Liver (tissue), 9 donors: ENCODE data around the gene PLK3. TPM values are rescaled to one million over a fixed set of nuclear protein-coding genes. Genes with fewer than 3 reads are reported as not detected.
"Not testable (repeated sequence)": the region's sequence is repeated elsewhere in the genome, so short reads cannot be mapped to it uniquely, and the experiment has no call there.

Experiments
- DNase-seq: peaks from one replicate; pipeline ENCODE4 v3.0.0-alpha.2; 2017; ENCODE audit warnings: low spot score
- H3K27ac ChIP-seq, 2 donors: one replicate each; pipeline ENCODE4 v1.7.0; 2013; ENCODE audit warnings: inconsistent platforms in 2 of 2, low read length in 2 of 2, control low read depth in 1 of 2, low read depth in 1 of 2, mild to moderate bottlenecking in 1 of 2
- H3K27me3 ChIP-seq, 4 donors: one replicate each; pipeline versions ENCODE4 v1.6.1 to v1.7.0; 2013; ENCODE audit warnings: low read length in 3 of 4, inconsistent platforms in 1 of 4, mild to moderate bottlenecking in 1 of 4, moderate library complexity in 1 of 4; ENCODE audit not compliant: control insufficient read depth in 4 of 4, insufficient read depth in 4 of 4
- H3K36me3 ChIP-seq, 4 donors: one replicate each; pipeline versions ENCODE4 v1.6.1 to v1.7.0; 2013; ENCODE audit warnings: low read length in 3 of 4, mild to moderate bottlenecking in 3 of 4, low read depth in 1 of 4, moderate library complexity in 1 of 4; ENCODE audit not compliant: control insufficient read depth in 4 of 4, insufficient read depth in 3 of 4
- H3K4me1 ChIP-seq, 4 donors: one replicate each; pipeline versions ENCODE4 v1.6.1 to v1.7.0; 2013; ENCODE audit warnings: low read length in 3 of 4, mild to moderate bottlenecking in 3 of 4, moderate library complexity in 1 of 4; ENCODE audit not compliant: control insufficient read depth in 4 of 4, insufficient read depth in 4 of 4
- H3K4me3 ChIP-seq, 3 donors: one replicate each; pipeline versions ENCODE4 v1.6.1 to v1.7.0; 2013; ENCODE audit warnings: low read length in 3 of 3, control low read depth in 1 of 3, low read depth in 1 of 3, mild to moderate bottlenecking in 1 of 3
- H3K9ac ChIP-seq, 2 donors: one replicate each; pipeline ENCODE4 v1.7.0; 2013; ENCODE audit warnings: low read length in 2 of 2, mild to moderate bottlenecking in 2 of 2, moderate library complexity in 2 of 2, control low read depth in 1 of 2, low read depth in 1 of 2
- H3K9me3 ChIP-seq, 4 donors: one replicate each; pipeline versions ENCODE4 v1.6.1 to v1.7.0; 2013; ENCODE audit warnings: low read length in 3 of 4; ENCODE audit not compliant: control insufficient read depth in 4 of 4
- EGR1 ChIP-seq, 2 donors: IDR thresholded peaks; 2 replicates each; pipeline ENCODE4 v1.6.1; 2016 to 2018; ENCODE audit warnings: antibody characterized with exemption in 2 of 2, low read depth in 2 of 2
- FOXA1 ChIP-seq: IDR thresholded peaks from 2 replicates; pipeline ENCODE4 v1.6.1; 2016; ENCODE audit warnings: antibody characterized with exemption
- HNF4A ChIP-seq, 2 donors: conservative IDR thresholded peaks; 2 replicates each; pipeline ENCODE4 v1.6.1; 2016; ENCODE audit warnings: antibody characterized with exemption in 2 of 2, mild to moderate bottlenecking in 2 of 2
- HNF4G ChIP-seq: IDR thresholded peaks from 2 replicates; pipeline ENCODE4 v1.6.1; 2016; ENCODE audit warnings: antibody characterized with exemption
- JUND ChIP-seq, 2 donors: IDR thresholded peaks; 2 replicates each; pipeline ENCODE4 v1.6.1; 2016; ENCODE audit warnings: antibody characterized with exemption in 2 of 2
- NR2F2 ChIP-seq: IDR thresholded peaks from 2 replicates; pipeline ENCODE4 v1.6.1; 2016; ENCODE audit warnings: antibody characterized with exemption
- RAD21 ChIP-seq, 2 donors: IDR thresholded peaks; 2 replicates each; pipeline ENCODE4 v1.6.1; 2016; ENCODE audit warnings: antibody characterized with exemption in 2 of 2, mild to moderate bottlenecking in 2 of 2
- REST ChIP-seq: IDR thresholded peaks from 2 replicates; pipeline ENCODE4 v1.6.1; 2016; ENCODE audit warnings: antibody characterized with exemption, mild to moderate bottlenecking
- RXRA ChIP-seq, 2 donors: IDR thresholded peaks; 2 replicates each; pipeline ENCODE4 v1.6.1; 2017 to 2018; ENCODE audit warnings: antibody characterized with exemption in 2 of 2, mild to moderate bottlenecking in 1 of 2
- SP1 ChIP-seq: IDR thresholded peaks from 2 replicates; pipeline ENCODE4 v1.6.1; 2018; ENCODE audit warnings: antibody characterized with exemption, mild to moderate bottlenecking
- TAF1 ChIP-seq: conservative IDR thresholded peaks from 2 replicates; pipeline ENCODE4 v1.6.1; 2016; ENCODE audit warnings: antibody characterized with exemption, mild to moderate bottlenecking
- YY1 ChIP-seq: IDR thresholded peaks from 2 replicates; pipeline ENCODE4 v1.6.1; 2016; ENCODE audit warnings: antibody characterized with exemption, mild to moderate bottlenecking
- WGBS: extraction: QIAGEN DNeasy Blood & Tissue Kit; methylation state at CpG from one replicate; pipeline ENCODE4 v1.1.7; 2013; 5-methylcytosine and 5-hydroxymethylcytosine counted together
- polyA plus RNA-seq, 2 donors: library from polyadenylated mRNA; stranded (reverse) in 1 of 2; unstranded in 1 of 2; fragments of 200-250 nt in 1 of 2; fragments of >200 nt in 1 of 2; fragmentation: Nextera tagmentation in 1 of 2; extraction: Ambion mirVana in 1 of 2; gene quantifications; one replicate each; pipeline versions ENCODE4 v1.2.1 to v1.2.3, GENCODE V29; 2013 to 2015
- total RNA-seq, 2 donors: library from RNA; depleted of rRNA; stranded (reverse); fragments of >200 nt; gene quantifications; one replicate each; pipeline ENCODE4 v1.2.3, GENCODE V29; 2014
- TF ChIP-seq, protein P1 (sequence below): fragments of 150-350 bp; IDR thresholded peaks from 2 replicates; pipeline ENCODE4 v1.5.1; 2017; ENCODE audit warnings: improper control_type of control experiment, low read depth, low read length; ENCODE audit not compliant: missing input control
- TF ChIP-seq, protein P2 (sequence below): IDR thresholded peaks from 2 replicates; pipeline ENCODE4 v1.6.1; 2016; ENCODE audit warnings: antibody characterized with exemption
- donor health status: healthy.
- donor health status: healthy.
- donor health status: healthy.
- donor health status: healthy.
- donor health status: healthy.

The PLK3 gene
- total and polyA plus RNA-seq, 4 donors: 1.5 to 5.7 (median 2.3) TPM

DNA sequence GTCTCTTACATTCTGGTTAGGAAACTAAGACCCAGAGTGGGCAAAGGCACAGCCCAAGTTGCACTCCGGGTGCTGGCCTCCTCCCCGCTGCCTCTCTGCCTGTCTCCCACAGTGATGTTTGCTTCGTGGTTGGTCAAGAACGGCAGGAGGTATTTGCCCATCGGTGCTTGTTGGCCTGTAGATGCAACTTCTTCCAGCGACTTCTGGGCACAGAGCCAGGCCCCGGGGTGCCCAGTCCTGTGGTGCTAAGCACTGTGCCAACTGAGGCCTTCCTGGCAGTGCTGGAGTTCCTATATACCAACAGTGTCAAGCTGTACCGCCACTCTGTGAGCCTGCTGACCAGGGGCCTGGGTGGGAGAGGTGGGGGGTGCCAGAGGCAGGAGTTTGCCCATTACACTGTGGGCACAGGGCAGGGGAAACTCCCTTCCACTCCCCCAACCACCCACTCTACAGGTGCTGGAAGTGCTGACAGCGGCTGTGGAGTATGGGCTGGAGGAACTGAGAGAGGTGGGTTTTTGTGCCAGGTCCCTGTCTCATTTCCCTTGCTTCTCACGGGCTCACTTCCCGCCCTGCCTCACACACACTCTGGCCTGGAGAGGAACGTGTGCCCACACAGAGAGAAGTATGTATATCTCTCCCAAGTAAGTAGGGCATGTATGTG lies 10.1 kb downstream of the PLK3 start:
- 62% methylated on average over 12 of the region's 12 CpGs for WGBS
- DNase-seq: no peak
- no peak overlapping the region for H3K4me3 ChIP-seq

GRCh38 chr1:44810762-44811105 lies 10.6 kb downstream of the PLK3 start:
- not testable (repeated sequence) for H3K36me3 ChIP-seq, H3K4me3 ChIP-seq, DNase-seq, H3K9ac ChIP-seq, H3K27me3 ChIP-seq, H3K9me3 ChIP-seq
- Histone ChIP-seq H3K4me1 (peaks cover 19 to 58% (median 46%) of the 10 kb centered on the region in 4 donors), H3K27ac (peak overlapping the region; percentile 95 to 98)
- 96% methylated on average over 4 of the region's 4 CpGs for WGBS

More for the DNA sequence above, 10.1 kb downstream of the PLK3 start:
- peak overlapping the region; percentile 95 to 98 for H3K27ac ChIP-seq
- H3K9ac ChIP-seq: peak overlapping the region in 1 of 2 donors; percentile 18
- H3K36me3 ChIP-seq: peaks cover 0 to 3% (median under 1%) of the 10 kb centered on the region in 4 donors
- peaks cover 19 to 58% (median 46%) of the 10 kb centered on the region in 4 donors for H3K4me1 ChIP-seq
- TF ChIP-seq, protein P1, sequence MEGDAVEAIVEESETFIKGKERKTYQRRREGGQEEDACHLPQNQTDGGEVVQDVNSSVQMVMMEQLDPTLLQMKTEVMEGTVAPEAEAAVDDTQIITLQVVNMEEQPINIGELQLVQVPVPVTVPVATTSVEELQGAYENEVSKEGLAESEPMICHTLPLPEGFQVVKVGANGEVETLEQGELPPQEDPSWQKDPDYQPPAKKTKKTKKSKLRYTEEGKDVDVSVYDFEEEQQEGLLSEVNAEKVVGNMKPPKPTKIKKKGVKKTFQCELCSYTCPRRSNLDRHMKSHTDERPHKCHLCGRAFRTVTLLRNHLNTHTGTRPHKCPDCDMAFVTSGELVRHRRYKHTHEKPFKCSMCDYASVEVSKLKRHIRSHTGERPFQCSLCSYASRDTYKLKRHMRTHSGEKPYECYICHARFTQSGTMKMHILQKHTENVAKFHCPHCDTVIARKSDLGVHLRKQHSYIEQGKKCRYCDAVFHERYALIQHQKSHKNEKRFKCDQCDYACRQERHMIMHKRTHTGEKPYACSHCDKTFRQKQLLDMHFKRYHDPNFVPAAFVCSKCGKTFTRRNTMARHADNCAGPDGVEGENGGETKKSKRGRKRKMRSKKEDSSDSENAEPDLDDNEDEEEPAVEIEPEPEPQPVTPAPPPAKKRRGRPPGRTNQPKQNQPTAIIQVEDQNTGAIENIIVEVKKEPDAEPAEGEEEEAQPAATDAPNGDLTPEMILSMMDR: no peak
- TF ChIP-seq RAD21 (IDR thresholded peaks at IDR 0.05) (no peak), REST (no peak), TAF1 (no peak), EGR1 (IDR thresholded peaks at IDR 0.05; ENCODE audit: low read depth in 2 of 2) (no peak), RXRA (IDR thresholded peaks at IDR 0.05) (no peak)
- TF ChIP-seq, protein P2, sequence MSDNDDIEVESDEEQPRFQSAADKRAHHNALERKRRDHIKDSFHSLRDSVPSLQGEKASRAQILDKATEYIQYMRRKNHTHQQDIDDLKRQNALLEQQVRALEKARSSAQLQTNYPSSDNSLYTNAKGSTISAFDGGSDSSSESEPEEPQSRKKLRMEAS: no peak
- no peaks in the 10 kb centered on the region for H3K27me3 ChIP-seq
- H3K9me3 ChIP-seq: no peaks in the 10 kb centered on the region

- no peaks in the 10 kb centered on the region for H3K27me3 ChIP-seq
- 86% methylated on average over 8 of the region's 8 CpGs for WGBS
- no peak overlapping the region for H3K4me3 ChIP-seq
- H3K9ac ChIP-seq: no peak overlapping the region
- no peaks in the 10 kb centered on the region for H3K9me3 ChIP-seq
- no peak for DNase-seq
- H3K36me3 ChIP-seq: no peaks in the 10 kb centered on the region
- TF ChIP-seq FOXA1 (no peak), YY1 (no peak), JUND (IDR thresholded peaks at IDR 0.05) (no peak), REST (no peak), RXRA (IDR thresholded peaks at IDR 0.05) (no peak), SP1 (no peak), NR2F2 (no peak), HNF4A (conservative IDR thresholded peaks at IDR 0.05) (no peak), EGR1 (IDR thresholded peaks at IDR 0.05; ENCODE audit: low read depth in 2 of 2) (no peak), RAD21 (IDR thresholded peaks at IDR 0.05) (no peak), HNF4G (no peak)
- TF ChIP-seq, protein P2: no peak
- TF ChIP-seq, protein P1: no peak
- H3K4me1 ChIP-seq: peaks cover 19 to 55% (median 43%) of the 10 kb centered on the region in 4 donors
- H3K27ac ChIP-seq: peak overlapping the region in 1 of 2 donors; percentile 19
Measured at GRCh38 chr1:44811234-44811633, 11.1 kb downstream of the PLK3 start.
